Fibroblast of mammary gland (primary cell): ENCODE data around the gene PTTG1.

ENCODE experiments used
- DNase-seq: peaks from one replicate; pipeline ENCODE4 v3.0.0-alpha.2; 2010; ENCODE audit warnings: low read depth
- H3K4me3 ChIP-seq: 2 replicates; pipeline ENCODE4 v1.5.1; 2011; ENCODE audit warnings: low read depth, mild to moderate bottlenecking, low read length, moderate library complexity; ENCODE audit not compliant: control insufficient read depth
- CTCF ChIP-seq: conservative IDR thresholded peaks from 2 replicates; pipeline ENCODE4 v1.5.1; 2011; ENCODE audit warnings: low read depth, low read length, inconsistent platforms; ENCODE audit not compliant: control insufficient read depth, insufficient read depth

Gene PTTG1

GRCh38 chr5:160395111-160395510 lies 26.5 kb upstream of the PTTG1 start:
- TF ChIP-seq CTCF, result no peak
- no peak overlapping the region for H3K4me3 ChIP-seq
- DNase-seq, result no peak

DNA sequence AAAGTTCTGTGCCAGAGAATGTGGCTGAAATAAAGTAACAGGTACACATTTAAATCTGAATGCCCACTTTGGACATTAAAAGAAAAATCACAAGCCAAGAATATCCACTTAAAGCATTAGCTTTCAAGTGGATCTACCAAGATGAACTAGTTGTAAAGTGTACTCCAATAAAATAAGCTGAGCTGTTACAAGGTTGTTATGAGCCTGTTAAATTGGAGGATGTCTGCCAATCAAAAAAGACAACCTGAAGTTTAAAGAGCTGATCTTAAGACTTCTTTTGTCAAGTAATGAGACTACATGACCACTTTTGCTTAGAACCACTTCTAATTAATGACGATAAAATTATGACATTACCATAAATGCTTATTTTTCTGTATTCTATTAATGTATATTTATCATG lies 24.2 kb upstream of the PTTG1 start:
- no peak for DNase-seq
- H3K4me3 ChIP-seq, result no peak overlapping the region
- TF ChIP-seq CTCF, result no peak

GRCh38 chr5:160398806-160399205 lies 22.8 kb upstream of the PTTG1 start:
- H3K4me3 ChIP-seq, result peak overlapping the region; percentile 93
- DNase-seq, result peak; percentile 50
- no peak for TF ChIP-seq CTCF

- peak; percentile 94 for DNase-seq
- no peak for TF ChIP-seq CTCF
- H3K4me3 ChIP-seq, result peak within 1 kb of the TSS; percentile 93
These were observed 22.0 kb upstream of the PTTG1 start, which contains the start of gene FAM200C for GRCh38 chr5:160399402-160400353. FAM200C (minus strand) TSS chr5:160400054; CDS start chr5:160395490, 4,564 bp downstream.

GRCh38 chr5:160418561-160419457 lies 2.8 kb upstream of the PTTG1 start, which contains the start of gene SLU7:
SLU7 (minus strand) TSS chr5:160419081; CDS start chr5:160415294, 3,787 bp downstream.
- peak; percentile 94 for DNase-seq
- no peak for TF ChIP-seq CTCF
- H3K4me3 ChIP-seq, result peak within 1 kb of the TSS; percentile 87
